ENCODE results near the gene SLC7A4. TPM values are rescaled to one million over a fixed set of nuclear protein-coding genes. Genes with fewer than 3 reads are reported as not detected.

SLC7A4 gene
- total and polyA plus RNA-seq, 2 of the 8 experiments (the other 6 are each of a cell fraction or from before 2014, with no cell fraction given) = 0.92 TPM; not detected in 1

DNA sequence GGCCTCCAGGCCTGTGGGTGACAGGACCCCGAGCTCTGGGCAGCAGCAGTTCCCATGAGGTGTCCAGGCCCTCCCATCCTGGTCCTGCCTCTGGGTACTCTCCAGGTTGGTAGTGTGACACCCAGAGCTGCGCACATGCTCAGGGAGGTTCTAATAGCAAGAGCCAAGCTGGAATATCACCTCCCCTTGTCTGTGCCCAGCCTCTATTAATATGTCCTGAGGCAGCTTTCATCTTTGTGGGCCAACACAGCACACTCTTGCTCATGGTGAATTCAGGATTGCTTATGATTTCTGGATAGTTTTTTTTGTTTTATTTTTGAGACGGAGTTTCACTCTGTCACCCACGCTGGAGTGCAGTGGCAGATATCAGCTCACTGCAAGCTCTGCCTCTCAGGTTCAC, 14.0 kb downstream of the SLC7A4 start:
- H4K20me1 ChIP-seq (replicated peaks in 1 of 2; ENCODE audit: control insufficient read depth in 1 of 2, insufficient read depth in 2 of 2, low read length in 2 of 2) = no peaks in the 10 kb centered on the region
- H2BK120ac ChIP-seq (replicated peaks; ENCODE audit: low read depth, low read length) = no peak overlapping the region
- peaks cover 6% of the 10 kb centered on the region; the same call in 1 of the 2 replicates for H3K23me2 ChIP-seq (ENCODE audit: low read depth, low read length)
- no peaks in the 10 kb centered on the region for H3K79me1 ChIP-seq (ENCODE audit: low read depth, low read length)
- no peak overlapping the region for H2AK5ac ChIP-seq (ENCODE audit: low read depth, low read length)
- H3K27me3 ChIP-seq (replicated peaks in 1 of 4; ENCODE audit: control insufficient read depth in 3 of 4, extremely low read depth in 1 of 4, insufficient read depth in 3 of 4, low read length in 3 of 4) = peaks cover 0 to 2% (median 0%) of the 10 kb centered on the region in 4 experiments; a peak in 3 of 7 replicates
- ChIA-PET CTCF (ENCODE audit: partially characterized antibody) (interaction anchor here (0.5 to 2.3 kb wide), 6 partner anchors 9 to 1012 kb away, joined by 3 to 9 read pairs (median 4); partner anchors contain the start of gene THAP7), POLR2A (ENCODE audit: partially characterized antibody) (no interaction called here)
- no peaks in the 10 kb centered on the region for H3K79me2 ChIP-seq (ENCODE audit: control insufficient read depth in 1 of 2, insufficient read depth in 2 of 2, low read length in 2 of 2)
- 92% methylated on average over 4 of the region's 4 CpGs; no CpG with 5 or more reads in 1 of the 2 experiments for WGBS, 2 experiments (ENCODE audit: extremely low coverage in 1 of 2, insufficient coverage in 1 of 2, insufficient read length in 1 of 2, insufficient replicate concordance in 2 of 2, low coverage in 1 of 2, low lambda C conversion rate in 2 of 2, missing lambda C conversion rate in 1 of 2)
- H3K9me3 ChIP-seq (ENCODE audit: insufficient read depth in 2 of 2, low read depth in 1 of 2, low read length in 1 of 2) = no peaks in the 10 kb centered on the region
- H4K5ac ChIP-seq (ENCODE audit: insufficient read length, low read depth, low read length) = no peak overlapping the region
- H2BK15ac ChIP-seq (ENCODE audit: low read length) = no peak overlapping the region
- no peak overlapping the region; a peak in 1 of 7 replicates for H3K9ac ChIP-seq (replicated peaks in 1 of 4; ENCODE audit: extremely low read depth in 1 of 4, low read depth in 3 of 4, low read length in 3 of 4)
- FAIRE-seq = no peak
- no peak overlapping the region for H3K18ac ChIP-seq (ENCODE audit: extremely low read depth, low read length)
- no peak overlapping the region for H3K23ac ChIP-seq (ENCODE audit: insufficient read length)
- H4K8ac ChIP-seq (ENCODE audit: extremely low read depth, insufficient read depth, low read length) = no peak overlapping the region; the same call in 1 of the 2 replicates
- H2BK5ac ChIP-seq (ENCODE audit: low read depth, low read length) = no peak overlapping the region
- H4K91ac ChIP-seq (replicated peaks; ENCODE audit: insufficient read length, low read length) = no peak overlapping the region
- no peak overlapping the region for H3K56ac ChIP-seq (replicated peaks; ENCODE audit: insufficient read length, low read depth, low read length)
- H3K4ac ChIP-seq (replicated peaks; ENCODE audit: insufficient read length, low read depth, low read length) = no peak overlapping the region
- H3K36me3 ChIP-seq (ENCODE audit: control insufficient read depth in 2 of 4, insufficient read depth in 4 of 4, low read length in 3 of 4) = no peaks in the 10 kb centered on the region
- H2BK20ac ChIP-seq (ENCODE audit: low read length) = no peak overlapping the region
- H3K14ac ChIP-seq (ENCODE audit: insufficient read length) = no peak overlapping the region
- H3K4me2 ChIP-seq (ENCODE audit: insufficient read depth in 1 of 2, low read depth in 2 of 2, low read length in 2 of 2) = no peak overlapping the region
- no peak overlapping the region for H2AFZ ChIP-seq (ENCODE audit: low read length)
- no peak overlapping the region for H2BK12ac ChIP-seq (ENCODE audit: low read depth, low read length)
- H3K27ac ChIP-seq (ENCODE audit: low read depth, low read length) = no peak overlapping the region
- DNase-seq (ENCODE audit: low read depth in 1 of 2, low spot score in 2 of 2) = no peak
- H3K4me3 ChIP-seq (ENCODE audit: extremely low read depth in 1 of 4, insufficient read depth in 2 of 4, low read depth in 3 of 4, low read length in 4 of 4) = no peak overlapping the region
- peaks cover 1 to 9% (median 5%) of the 10 kb centered on the region in 4 experiments; a peak in 6 of 7 replicates for H3K4me1 ChIP-seq (replicated peaks in 1 of 4; ENCODE audit: control insufficient read depth in 3 of 4, insufficient read depth in 4 of 4, low read length in 3 of 4)
- TF ChIP-seq CBX8 (IDR thresholded peaks at IDR 0.05; ENCODE audit: borderline replicate concordance, low read depth, low read length) (no peak), TCF12 (IDR thresholded peaks at IDR 0.05; ENCODE audit: low read depth, low read length) (no peak), RNF2 (IDR thresholded peaks at IDR 0.05; ENCODE audit: borderline replicate concordance, low read depth, low read length, missing control alignments, poor library complexity, severe bottlenecking) (no peak), TAF7 (optimal IDR thresholded peaks at IDR 0.05; ENCODE audit: borderline replicate concordance, low read depth, low read length) (no peak), GABPA (IDR thresholded peaks at IDR 0.05; ENCODE audit: borderline replicate concordance, insufficient read depth, low read length) (no peak), FOSL1 (IDR thresholded peaks at IDR 0.05; ENCODE audit: insufficient read depth, low read depth, low read length) (no peak), SIRT6 (IDR thresholded peaks at IDR 0.05; ENCODE audit: low read length) (no peak), SP2 (IDR thresholded peaks at IDR 0.05; ENCODE audit: low read length) (no peak), KDM4A (IDR thresholded peaks at IDR 0.05; ENCODE audit: low read depth, low read length, severe bottlenecking) (no peak), GTF2F1 (IDR thresholded peaks at IDR 0.05; ENCODE audit: borderline replicate concordance, low read depth, low read length) (no peak), EZH2 (IDR thresholded peaks at IDR 0.05; ENCODE audit: low read depth, low read length, severe bottlenecking) (no peak), SAP30 (IDR thresholded peaks at IDR 0.05; ENCODE audit: insufficient read depth, insufficient replicate concordance, low read length) (no peak)
- TF ChIP-seq, protein P1, sequence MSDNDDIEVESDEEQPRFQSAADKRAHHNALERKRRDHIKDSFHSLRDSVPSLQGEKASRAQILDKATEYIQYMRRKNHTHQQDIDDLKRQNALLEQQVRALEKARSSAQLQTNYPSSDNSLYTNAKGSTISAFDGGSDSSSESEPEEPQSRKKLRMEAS (IDR thresholded peaks at IDR 0.05) = no peak

Measured in H1 (cell line).